Cortex of kidney (tissue), 1 donor: ENCODE measurements around the gene SLC25A42.

Experiments used
- DNase-seq: peaks from one replicate; lab custom pipeline; 2025; lab: John Stamatoyannopoulos, UW

The SLC25A42 gene

GRCh38 chr19:19051478-19052213 is 12.1 kb upstream of the SLC25A42 start:
- DNase-seq = no peak

GRCh38 chr19:19052921-19053320 is 10.9 kb upstream of the SLC25A42 start:
- no peak for DNase-seq

DNA sequence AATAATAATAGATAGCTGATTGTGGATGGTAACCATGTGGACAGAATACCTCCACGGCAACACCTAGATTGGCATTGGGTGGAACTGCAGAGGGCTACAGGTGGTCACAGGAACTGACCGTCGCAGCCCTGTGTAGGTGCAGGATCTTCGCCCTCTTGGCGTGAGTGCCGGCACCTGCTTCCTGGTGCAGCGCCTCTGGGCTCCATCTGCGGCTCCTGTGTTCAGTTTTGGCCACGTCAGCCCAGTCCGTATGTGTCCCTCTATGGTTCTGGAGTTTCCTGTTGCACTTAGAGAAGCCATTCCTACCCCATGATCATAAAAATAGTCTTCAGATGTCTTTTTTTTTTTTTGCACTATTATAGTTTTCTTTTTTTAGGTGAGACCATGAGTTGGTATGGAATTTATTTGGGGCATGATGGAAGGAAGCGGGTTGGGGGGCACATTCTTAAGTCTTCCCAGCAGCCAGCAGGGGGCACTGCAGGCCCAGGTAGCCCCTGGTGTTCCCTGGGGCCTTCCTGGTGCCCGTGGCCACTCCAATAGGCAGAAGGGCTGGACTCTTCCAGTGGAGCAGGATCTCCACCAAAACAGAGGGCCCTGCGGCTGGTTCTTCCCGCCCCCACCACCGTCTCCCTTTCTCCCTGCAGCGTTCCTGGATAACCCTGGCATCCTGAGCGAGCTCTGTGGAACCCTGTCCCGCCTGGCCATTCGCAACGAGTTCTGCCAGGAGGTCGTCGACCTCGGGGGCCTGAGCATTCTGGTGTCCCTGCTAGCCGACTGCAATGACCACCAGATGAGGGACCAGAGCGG is 10.1 kb upstream of the SLC25A42 start:
- no peak for DNase-seq

DNA sequence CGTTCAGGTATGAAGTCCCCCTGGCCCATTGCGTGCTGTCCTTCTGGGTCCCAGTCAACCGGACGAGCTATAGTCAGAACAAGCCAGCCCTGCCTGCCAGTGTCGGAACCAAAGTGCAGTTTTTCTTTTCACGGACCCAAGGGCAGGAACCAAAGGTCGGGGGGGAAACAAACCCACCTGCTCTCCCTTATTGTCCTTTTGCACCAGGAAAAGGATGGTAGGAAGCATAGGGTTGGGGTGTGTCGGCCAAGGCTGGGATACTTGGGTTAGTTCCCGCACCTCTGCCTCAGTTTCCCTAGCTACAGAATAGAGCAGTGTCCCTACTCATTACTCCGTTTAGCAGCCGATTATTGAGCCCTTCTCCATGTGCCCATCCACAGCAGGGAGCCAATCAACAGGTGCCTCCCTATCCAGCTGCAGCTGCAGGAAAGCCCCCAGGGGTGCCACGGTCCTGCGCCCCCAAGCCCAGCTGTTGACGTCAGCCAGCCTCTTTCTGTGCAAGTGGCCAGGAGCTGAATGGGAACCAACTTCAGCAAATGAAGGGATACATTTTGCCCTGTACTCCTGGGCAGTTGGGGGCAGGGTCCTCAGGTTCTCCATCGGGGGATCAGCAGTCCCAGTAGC is 9.4 kb upstream of the SLC25A42 start:
- DNase-seq = no peak

GRCh38 chr19:19054939-19055440 is 8.8 kb upstream of the SLC25A42 start:
- DNase-seq = no peak

DNA sequence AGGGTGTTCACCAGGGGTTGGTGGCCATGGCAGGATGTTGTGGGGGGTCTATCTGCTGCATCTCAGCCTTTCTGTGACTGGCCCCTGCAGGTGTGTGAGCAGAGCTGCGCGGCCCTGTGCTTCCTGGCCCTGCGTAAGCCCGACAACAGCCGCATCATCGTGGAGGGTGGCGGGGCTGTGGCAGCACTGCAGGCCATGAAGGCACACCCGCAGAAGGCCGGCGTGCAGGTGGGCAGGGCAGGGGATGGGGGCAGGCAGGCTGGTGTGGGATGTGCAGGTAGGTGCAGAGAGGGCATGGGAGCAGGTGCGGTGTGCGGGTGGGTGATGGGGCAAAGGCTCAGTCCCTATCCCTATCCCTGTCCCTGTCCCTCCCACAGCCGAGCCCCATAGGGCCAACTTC is 8.1 kb upstream of the SLC25A42 start:
- DNase-seq = no peak

GRCh38 chr19:19056636-19057275 is 7.0 kb upstream of the SLC25A42 start:
- no peak for DNase-seq

DNA sequence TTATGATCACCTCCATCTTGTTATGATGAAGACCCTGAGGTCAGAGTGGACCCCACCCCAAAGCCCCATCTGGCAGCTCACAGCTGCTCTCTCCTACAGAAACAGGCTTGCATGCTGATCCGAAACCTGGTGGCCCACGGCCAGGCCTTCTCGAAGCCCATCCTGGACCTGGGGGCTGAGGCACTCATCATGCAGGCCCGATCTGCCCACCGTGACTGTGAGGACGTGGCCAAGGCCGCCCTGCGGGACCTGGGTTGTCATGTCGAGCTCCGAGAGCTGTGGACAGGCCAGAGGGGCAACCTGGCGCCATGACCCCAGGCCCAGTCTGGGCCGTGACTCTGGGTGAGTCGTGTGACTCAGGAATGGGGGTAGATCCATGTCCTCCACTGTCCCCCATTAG is 6.5 kb upstream of the SLC25A42 start:
- no peak for DNase-seq

DNA sequence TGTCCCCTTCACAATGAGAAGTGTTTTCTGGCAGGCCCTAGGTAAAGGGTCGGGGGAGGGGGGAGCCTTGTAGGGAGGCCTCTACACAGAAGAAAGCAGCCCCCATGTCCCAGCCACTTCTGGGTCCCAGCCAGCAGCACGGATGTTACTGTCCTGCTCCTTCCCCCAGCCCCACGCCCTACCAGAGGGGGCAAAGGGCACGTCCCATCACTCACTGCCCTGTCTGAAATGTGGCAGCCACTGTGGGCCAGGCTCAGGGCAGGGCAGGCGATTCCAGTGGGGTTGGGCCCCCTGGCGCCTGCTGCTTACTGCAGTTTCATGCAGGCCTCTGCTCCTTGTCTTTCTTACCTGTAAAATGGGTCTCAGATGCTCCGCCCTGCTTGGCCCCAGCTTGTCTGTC is 6.1 kb upstream of the SLC25A42 start:
- DNase-seq = no peak

DNA sequence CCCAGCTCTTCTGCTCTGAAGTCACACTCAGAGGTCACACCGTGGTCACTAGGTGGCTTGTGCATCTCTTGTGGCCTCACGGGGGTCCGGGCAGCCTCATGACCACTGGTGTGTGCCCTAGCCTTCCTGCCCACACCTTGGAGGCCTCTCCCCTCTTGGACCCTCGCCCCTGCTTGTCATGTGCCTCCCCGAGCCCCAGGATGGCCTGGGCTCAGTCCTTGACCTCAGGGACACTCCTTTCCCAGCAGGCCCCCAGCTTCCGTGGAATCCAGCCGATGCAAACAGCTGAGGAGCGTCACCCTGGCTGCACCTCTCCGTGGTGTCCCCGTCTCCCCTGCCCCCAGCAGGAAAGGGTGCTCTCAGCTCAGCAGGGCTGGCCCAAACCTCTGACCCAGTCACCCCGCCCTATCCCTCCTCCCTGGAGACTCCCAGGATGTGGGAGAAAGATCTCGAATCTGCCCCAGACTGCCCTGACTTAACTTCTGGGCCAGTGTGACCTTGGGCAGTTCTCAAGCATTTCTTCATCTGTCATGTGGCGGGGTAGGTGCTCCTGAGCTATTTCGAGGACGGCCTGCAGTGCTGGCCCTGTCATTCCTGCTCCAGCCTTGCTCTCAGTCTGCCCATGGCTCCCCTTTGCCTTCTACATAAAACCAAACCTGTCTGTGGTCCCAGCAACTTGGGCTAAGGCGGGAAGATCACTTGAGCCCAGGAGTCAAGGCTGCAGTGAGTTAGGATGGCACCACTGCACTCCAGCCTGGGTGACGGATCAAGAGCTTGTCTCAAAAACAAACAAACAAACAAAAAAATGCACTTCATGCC is 4.6 kb upstream of the SLC25A42 start:
- DNase-seq = no peak

DNA sequence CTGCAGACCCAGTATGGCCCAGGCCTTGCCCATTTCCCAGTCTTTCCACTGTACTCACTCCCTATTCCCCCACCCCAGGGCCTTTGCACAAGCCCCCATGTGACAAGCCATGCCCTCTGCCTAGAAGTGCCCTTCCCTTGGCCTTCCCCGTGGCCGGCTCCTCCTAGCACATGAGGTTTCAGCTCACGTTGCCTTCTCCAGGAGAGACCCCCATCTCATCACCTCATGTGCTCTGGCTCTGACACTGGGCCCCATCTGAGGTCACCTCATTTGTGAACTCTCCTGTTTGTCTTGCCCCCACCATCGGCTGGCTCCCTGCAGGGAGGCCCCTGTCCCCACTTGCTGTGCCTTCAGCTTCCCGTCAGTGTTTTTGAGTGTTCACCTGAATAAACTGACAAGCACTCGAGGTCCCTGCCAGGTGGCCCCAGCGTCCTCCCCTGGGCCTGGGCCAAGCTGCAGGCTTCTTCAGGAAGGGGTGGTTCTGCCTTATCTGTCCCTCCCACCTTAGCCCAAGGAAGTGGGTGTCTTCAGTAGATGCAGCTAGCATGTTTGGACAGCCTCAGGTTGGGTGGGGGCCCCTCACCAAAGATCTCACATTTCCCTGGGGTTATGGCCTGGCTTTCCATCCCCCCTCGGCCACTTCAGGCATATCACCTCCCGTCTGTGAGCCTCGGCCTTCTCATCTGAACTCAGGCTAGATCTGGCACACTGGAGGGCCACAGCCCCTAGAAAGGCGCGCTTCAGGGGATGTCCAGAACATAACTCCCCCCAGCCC is 3.8 kb upstream of the SLC25A42 start:
- no peak for DNase-seq

GRCh38 chr19:19061506-19061905 is 2.3 kb upstream of the SLC25A42 start:
- no peak for DNase-seq

- no peak for DNase-seq
Measured at GRCh38 chr19:19062454-19063182, 1.2 kb upstream of the SLC25A42 start.

DNA sequence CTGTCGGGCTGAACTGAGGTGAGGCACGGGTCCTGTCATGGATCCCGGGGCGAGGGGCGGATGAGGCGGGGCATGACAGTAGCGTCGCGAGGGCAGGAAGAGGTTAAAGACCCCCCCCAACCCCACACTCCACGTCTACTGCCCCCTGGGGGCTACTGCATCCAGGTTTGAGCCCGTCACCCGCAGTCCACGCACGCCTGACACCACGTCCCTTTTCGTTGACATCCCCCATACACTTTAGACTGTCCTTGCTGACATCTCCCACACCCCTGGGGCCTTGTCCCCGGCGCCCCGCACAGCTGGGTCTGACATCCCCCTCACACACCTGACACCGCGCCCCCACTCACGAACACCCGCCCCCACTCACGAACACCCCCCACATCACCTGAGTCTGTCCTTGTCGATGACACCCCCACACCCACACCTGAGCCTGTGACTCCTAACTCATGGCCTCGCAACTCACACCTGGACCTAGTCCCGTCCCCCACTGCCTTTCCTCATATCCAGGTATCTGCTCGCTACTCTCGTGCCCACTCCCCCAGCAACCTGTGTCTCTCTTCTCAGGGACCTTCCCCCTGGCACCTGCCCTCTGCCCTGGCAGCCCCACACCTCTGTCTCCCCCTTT is 416 bp downstream of the SLC25A42 start:
- DNase-seq = no peak

DNA sequence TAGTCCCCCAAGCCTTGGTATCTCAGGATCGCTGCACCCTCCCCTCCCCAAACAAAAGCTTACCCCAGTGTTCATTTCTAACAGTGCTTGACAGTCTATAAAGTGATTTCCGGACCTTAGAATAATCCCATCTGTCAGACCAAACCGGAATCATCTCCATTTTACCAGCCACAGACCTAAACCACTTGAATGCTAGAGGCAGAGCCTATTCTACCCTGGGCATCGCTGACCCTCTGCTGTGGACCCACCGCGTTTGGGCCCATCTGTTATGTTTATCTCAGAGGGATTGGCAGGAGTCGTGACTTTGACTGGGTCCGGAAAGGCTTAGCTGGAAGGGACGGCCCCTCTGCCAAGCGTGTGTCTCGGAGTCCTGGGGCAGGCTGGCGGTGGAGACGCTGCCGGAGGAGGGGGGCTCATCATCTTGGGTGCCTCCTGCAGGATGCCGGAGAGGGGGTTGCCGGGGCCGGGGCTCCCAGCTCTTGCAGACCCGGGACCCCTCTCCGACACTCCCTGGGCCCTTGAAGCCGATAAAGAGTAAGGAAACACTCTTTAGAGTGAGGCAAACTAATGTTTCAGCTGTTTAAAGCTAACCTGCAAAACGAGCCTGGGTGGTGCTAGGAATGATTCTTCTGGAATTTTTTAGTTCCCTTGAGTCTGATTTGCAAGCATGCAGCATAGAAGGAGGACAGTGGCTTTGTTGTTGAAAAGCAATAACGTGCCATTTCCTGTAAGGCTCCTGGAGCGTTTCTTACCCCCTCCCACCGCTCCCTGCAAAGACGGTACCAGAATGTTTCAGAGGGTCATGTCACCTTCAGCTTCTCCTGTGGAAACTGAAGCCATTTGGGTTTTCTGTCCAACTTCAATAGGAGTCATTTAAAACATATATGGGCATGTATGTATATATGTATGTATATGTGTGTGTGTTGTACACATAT is 1.3 kb downstream of the SLC25A42 start:
- no peak for DNase-seq

GRCh38 chr19:19067276-19068072 is 3.7 kb downstream of the SLC25A42 start:
- no peak for DNase-seq
